Measurements from ENCODE around the gene DCUN1D4. TPM values are rescaled to one million over a fixed set of nuclear protein-coding genes. Genes with fewer than 3 reads are reported as not detected.

Gene DCUN1D4
- total RNA-seq, 1 donor from 2014 or later: 86.9 TPM

DNA sequence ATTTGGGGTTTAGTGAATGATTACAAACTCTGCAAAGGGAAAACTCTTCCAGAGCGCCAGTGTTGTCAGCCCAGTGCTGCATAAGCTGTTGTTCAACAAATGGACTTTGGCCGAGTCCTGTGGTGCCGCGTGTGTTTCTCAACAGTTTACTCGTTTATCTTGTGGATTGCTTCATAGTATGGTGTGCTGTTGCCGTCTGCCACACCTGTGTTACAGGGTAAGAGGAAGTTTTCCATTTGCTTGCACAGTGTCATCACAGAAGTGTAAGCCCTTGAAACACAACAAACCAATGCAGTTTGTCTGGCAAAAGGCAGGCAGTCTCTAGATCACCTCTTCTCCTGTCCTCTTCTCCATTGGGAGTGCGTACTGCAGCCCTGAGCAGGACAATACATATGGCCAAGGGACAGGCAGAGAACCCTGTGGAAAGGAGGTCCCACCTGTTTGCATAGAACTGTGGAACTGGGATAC lies 66.3 kb downstream of the DCUN1D4 start:
- no peak for DNase-seq
- Mint-ChIP-seq H3K4me3 (ENCODE audit: unreplicated experiment) (no peak overlapping the region), H3K27ac (ENCODE audit: unreplicated experiment) (no peak overlapping the region), H3K27me3 (ENCODE audit: unreplicated experiment) (no peaks in the 10 kb centered on the region), H3K9me3 (ENCODE audit: unreplicated experiment) (no peaks in the 10 kb centered on the region), H3K4me1 (ENCODE audit: low read depth, unreplicated experiment) (no peaks in the 10 kb centered on the region), H3K36me3 (ENCODE audit: unreplicated experiment) (peaks cover 4% of the 10 kb centered on the region)
- TF ChIP-seq, protein P1, sequence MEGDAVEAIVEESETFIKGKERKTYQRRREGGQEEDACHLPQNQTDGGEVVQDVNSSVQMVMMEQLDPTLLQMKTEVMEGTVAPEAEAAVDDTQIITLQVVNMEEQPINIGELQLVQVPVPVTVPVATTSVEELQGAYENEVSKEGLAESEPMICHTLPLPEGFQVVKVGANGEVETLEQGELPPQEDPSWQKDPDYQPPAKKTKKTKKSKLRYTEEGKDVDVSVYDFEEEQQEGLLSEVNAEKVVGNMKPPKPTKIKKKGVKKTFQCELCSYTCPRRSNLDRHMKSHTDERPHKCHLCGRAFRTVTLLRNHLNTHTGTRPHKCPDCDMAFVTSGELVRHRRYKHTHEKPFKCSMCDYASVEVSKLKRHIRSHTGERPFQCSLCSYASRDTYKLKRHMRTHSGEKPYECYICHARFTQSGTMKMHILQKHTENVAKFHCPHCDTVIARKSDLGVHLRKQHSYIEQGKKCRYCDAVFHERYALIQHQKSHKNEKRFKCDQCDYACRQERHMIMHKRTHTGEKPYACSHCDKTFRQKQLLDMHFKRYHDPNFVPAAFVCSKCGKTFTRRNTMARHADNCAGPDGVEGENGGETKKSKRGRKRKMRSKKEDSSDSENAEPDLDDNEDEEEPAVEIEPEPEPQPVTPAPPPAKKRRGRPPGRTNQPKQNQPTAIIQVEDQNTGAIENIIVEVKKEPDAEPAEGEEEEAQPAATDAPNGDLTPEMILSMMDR (IDR thresholded peaks at IDR 0.05; ENCODE audit: partially characterized antibody, unreplicated experiment): no peak

DNA sequence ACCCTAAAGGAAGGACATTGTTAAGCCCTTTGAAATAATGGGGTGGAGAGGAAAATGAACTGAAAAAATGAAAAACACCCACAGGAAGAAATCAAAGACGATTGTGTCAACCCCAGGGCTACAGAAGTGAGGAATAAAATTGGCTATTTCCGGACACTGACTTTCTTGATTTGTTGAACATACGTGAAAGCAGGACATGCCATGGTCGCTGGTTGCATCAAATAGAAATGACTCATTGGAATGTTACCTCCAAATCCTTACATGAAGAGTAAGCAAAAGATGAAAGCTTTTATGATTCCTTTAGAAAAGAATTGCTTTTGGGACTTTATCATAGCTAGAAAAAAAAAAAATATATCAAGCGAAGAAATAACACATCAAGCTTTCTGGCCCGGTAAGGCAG lies 75.3 kb downstream of the DCUN1D4 start:
- Mint-ChIP-seq H3K4me1 (ENCODE audit: low read depth, unreplicated experiment) (no peaks in the 10 kb centered on the region), H3K27me3 (ENCODE audit: unreplicated experiment) (peaks cover 2% of the 10 kb centered on the region), H3K27ac (ENCODE audit: unreplicated experiment) (no peak overlapping the region), H3K36me3 (ENCODE audit: unreplicated experiment) (no peaks in the 10 kb centered on the region), H3K4me3 (ENCODE audit: unreplicated experiment) (no peak overlapping the region), H3K9me3 (ENCODE audit: unreplicated experiment) (no peaks in the 10 kb centered on the region)
- no peak for DNase-seq
- TF ChIP-seq, protein P1 (IDR thresholded peaks at IDR 0.05; ENCODE audit: partially characterized antibody, unreplicated experiment): no peak

DNA sequence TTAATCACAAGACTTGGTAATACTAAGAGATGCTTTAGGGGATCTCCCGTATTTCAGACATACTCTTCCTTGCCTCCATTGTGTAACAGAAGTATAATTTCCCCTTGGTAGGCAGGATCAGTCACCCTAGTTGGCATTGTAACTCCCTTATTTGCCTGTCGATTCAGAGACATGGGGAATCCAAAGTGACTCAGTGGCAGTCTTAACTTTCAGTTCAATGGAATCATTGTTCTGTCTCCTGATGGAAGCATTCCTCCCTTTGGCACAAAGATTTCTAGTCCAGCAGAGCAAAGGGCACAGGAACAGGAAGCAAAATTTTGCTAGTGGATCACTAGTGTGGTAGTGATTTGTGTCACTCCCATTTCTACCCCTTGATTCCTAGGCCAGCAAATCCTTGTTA lies 80.4 kb downstream of the DCUN1D4 start:
- H3K27ac Mint-ChIP-seq (ENCODE audit: unreplicated experiment): no peak overlapping the region
- TF ChIP-seq, protein P1 (IDR thresholded peaks at IDR 0.05; ENCODE audit: partially characterized antibody, unreplicated experiment): no peak
- H3K4me1 Mint-ChIP-seq (ENCODE audit: low read depth, unreplicated experiment): no peaks in the 10 kb centered on the region
- no peak for DNase-seq
- H3K4me3 Mint-ChIP-seq (ENCODE audit: unreplicated experiment): no peak overlapping the region
- H3K9me3 Mint-ChIP-seq (ENCODE audit: unreplicated experiment): no peaks in the 10 kb centered on the region
- peaks cover 2% of the 10 kb centered on the region for H3K27me3 Mint-ChIP-seq (ENCODE audit: unreplicated experiment)
- no peaks in the 10 kb centered on the region for H3K36me3 Mint-ChIP-seq (ENCODE audit: unreplicated experiment)

DNA sequence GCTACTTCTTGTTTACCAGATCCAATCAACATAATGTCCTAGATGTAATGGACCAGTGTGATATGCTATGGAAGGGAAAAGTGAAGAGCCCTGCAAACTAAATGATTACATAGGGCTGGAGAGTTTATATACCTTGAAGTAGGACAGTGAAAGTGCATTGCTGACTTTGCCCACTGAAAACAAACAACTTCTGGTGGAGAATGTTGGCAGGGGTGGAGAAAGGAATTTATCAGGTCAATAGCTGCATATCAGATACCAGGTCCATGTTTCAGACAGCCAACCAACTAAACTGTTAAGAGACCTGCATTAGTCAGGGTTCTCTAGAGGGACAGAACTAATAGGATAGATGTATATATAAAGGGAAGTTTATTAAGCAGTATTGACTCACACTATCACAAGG lies 82.4 kb downstream of the DCUN1D4 start:
- H3K36me3 Mint-ChIP-seq (ENCODE audit: unreplicated experiment): no peaks in the 10 kb centered on the region
- H3K4me3 Mint-ChIP-seq (ENCODE audit: unreplicated experiment): no peak overlapping the region
- peaks cover 2% of the 10 kb centered on the region for H3K27me3 Mint-ChIP-seq (ENCODE audit: unreplicated experiment)
- no peaks in the 10 kb centered on the region for H3K4me1 Mint-ChIP-seq (ENCODE audit: low read depth, unreplicated experiment)
- no peak for DNase-seq
- H3K9me3 Mint-ChIP-seq (ENCODE audit: unreplicated experiment): no peaks in the 10 kb centered on the region
- TF ChIP-seq, protein P1 (IDR thresholded peaks at IDR 0.05; ENCODE audit: partially characterized antibody, unreplicated experiment): no peak
- H3K27ac Mint-ChIP-seq (ENCODE audit: unreplicated experiment): no peak overlapping the region

DNA sequence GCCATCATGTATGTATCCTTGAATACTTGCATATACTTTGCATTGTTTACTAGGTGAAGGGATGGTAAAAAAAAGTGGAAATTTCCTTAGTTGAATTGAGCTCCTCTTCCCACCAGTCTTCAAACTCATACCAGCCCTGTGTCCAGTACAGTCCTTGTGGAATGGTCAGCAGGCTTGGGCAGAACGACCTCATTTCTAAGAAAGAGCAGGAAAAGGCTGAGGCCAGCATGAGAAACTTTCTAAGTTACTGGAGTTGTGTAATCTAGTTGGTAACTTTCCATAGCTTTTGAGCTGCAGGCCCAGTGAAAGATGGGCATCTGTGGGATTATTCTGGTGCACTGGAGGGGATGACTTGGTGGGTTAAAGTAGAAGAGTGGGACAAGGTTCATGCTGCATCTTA lies 87.6 kb downstream of the DCUN1D4 start:
- TF ChIP-seq, protein P1 (IDR thresholded peaks at IDR 0.05; ENCODE audit: partially characterized antibody, unreplicated experiment): no peak
- H3K4me1 Mint-ChIP-seq (ENCODE audit: low read depth, unreplicated experiment): no peaks in the 10 kb centered on the region
- no peaks in the 10 kb centered on the region for H3K36me3 Mint-ChIP-seq (ENCODE audit: unreplicated experiment)
- no peak overlapping the region for H3K27ac Mint-ChIP-seq (ENCODE audit: unreplicated experiment)
- no peak for DNase-seq
- H3K9me3 Mint-ChIP-seq (ENCODE audit: unreplicated experiment): no peaks in the 10 kb centered on the region
- H3K4me3 Mint-ChIP-seq (ENCODE audit: unreplicated experiment): no peak overlapping the region
- H3K27me3 Mint-ChIP-seq (ENCODE audit: unreplicated experiment): no peaks in the 10 kb centered on the region

Measured in glutamatergic neuron (in vitro differentiated cells).